Mucosa of descending colon (tissue), 3 donors: ENCODE results near the gene PHOX2A. TPM values are rescaled to one million over a fixed set of nuclear protein-coding genes. Genes with fewer than 3 reads are reported as not detected.

Source experiments
- ATAC-seq: fragments of 200-7000 bp; cut with Tn5 transposase; one replicate; pipeline ENCODE4 v1.9.1; 2020; ENCODE audit warnings: mild to moderate bottlenecking, moderate library complexity
- DNase-seq, 3 donors: peaks; one replicate each; pipeline ENCODE4 v3.0.0-alpha.2; 2020
- H3K36me3 ChIP-seq: fragments of 200-600 bp; one replicate; pipeline ENCODE4 v1.8.0; 2021; ENCODE audit warnings: low read depth, mild to moderate bottlenecking
- H3K4me1 ChIP-seq: fragments of 200-600 bp; one replicate; pipeline ENCODE4 v1.8.0; 2021; ENCODE audit warnings: low read depth, mild to moderate bottlenecking
- H3K4me3 ChIP-seq: fragments of 200-600 bp; one replicate; pipeline ENCODE4 v1.8.0; 2021; ENCODE audit warnings: mild to moderate bottlenecking
- H3K9me3 ChIP-seq: fragments of 200-600 bp; one replicate; pipeline ENCODE4 v1.8.0; 2021; ENCODE audit warnings: mild to moderate bottlenecking
- intact Hi-C, 2 donors: fragments of 100-400 bp; cut with DNase I in 1 of 2; cut with micrococcal nuclease in 1 of 2; formaldehyde crosslinking; loops; one replicate each; pipeline versions ENCODE4 v1.11.0 to v1.11.1; 2022; cut with DNase I, micrococcal nuclease
- total RNA-seq, 3 donors: library from RNA; stranded (reverse); fragmentation: NEBNext Ultra II Directional in 2 of 3; extraction: Animal tissue kit (Norgen Biotek cat#: 25700) in 2 of 3; gene quantifications; one replicate each; pipeline versions ENCODE4 v1.2.1 to v1.2.4, GENCODE V29; 2021 to 2023
- TF ChIP-seq, protein P1 (sequence below): fragments of 200-600 bp; IDR thresholded peaks from one replicate; pipeline ENCODE4 v1.8.0; 2022; ENCODE audit warnings: antibody characterized with exemption, mild to moderate bottlenecking
- donor health status: DM: no; HTN: no; CAD: no; lungs with moderate emphysema.
- donor health status: DM: no; HTN: no; CAD: no.
- donor health status: DM: no; HTN: yes; CAD: no.

PHOX2A gene
- total RNA-seq, 3 donors from 2014 or later, result 0.55 to 2.6 (median 0.60) TPM

DNA sequence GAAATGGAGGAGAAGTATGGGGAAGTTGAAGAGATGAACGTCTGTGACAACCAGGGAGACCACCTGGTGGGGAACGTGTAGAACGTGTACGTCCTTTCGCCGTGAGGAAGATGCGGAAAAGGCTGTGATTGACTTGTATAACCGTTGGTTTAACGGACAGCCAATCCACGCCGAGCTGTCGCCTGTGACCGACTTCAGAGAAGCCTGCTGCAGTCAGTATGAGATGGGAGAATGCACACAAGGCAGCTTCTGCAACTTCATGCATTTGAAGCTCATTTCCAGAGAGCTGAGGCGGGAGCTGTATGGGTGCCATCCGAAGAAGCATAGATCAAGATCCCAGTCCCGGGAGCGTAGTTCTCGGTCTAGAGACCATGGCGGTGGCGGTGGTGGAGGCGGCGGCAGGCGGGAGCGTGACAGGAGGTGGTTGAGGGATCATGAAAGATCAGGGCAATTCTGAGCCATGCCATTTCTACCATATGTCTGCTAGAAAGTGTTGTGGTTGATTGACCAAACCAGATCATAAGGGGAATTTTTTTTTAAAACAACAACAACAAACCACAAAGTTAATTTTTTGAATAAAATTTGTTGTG, 36.8 kb upstream of the PHOX2A start:
- Histone ChIP-seq H3K4me1 (no peaks in the 10 kb centered on the region), H3K36me3 (no peaks in the 10 kb centered on the region), H3K9me3 (no peaks in the 10 kb centered on the region), H3K4me3 (no peak overlapping the region)
- DNase-seq, result no peak
- ATAC-seq, result no peak
- TF ChIP-seq, protein P1, sequence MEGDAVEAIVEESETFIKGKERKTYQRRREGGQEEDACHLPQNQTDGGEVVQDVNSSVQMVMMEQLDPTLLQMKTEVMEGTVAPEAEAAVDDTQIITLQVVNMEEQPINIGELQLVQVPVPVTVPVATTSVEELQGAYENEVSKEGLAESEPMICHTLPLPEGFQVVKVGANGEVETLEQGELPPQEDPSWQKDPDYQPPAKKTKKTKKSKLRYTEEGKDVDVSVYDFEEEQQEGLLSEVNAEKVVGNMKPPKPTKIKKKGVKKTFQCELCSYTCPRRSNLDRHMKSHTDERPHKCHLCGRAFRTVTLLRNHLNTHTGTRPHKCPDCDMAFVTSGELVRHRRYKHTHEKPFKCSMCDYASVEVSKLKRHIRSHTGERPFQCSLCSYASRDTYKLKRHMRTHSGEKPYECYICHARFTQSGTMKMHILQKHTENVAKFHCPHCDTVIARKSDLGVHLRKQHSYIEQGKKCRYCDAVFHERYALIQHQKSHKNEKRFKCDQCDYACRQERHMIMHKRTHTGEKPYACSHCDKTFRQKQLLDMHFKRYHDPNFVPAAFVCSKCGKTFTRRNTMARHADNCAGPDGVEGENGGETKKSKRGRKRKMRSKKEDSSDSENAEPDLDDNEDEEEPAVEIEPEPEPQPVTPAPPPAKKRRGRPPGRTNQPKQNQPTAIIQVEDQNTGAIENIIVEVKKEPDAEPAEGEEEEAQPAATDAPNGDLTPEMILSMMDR, result no peak
- intact Hi-C loops, result no loop called here

DNA sequence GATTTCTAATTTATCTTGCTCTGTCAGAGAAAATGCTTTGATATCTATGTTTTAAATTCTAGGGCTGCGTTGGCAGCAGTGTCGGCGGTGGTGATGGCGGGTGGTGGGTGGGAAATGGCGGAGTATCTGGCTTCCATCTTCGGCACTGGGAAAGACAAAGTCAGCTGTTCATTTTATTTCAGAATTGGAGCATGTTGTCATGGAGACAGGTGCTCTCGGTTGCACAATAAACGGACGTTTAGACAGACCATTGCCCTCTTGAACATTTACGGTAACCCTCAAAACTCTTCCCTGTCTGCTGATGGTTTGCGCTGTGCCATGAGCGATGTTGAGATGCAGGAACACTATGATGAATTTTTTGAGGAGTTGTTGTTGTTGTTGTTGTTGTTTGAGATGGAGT, 36.1 kb upstream of the PHOX2A start:
- DNase-seq (no peak), ATAC-seq (no peak)
- Histone ChIP-seq H3K36me3 (no peaks in the 10 kb centered on the region), H3K9me3 (no peaks in the 10 kb centered on the region), H3K4me1 (no peaks in the 10 kb centered on the region), H3K4me3 (no peak overlapping the region)
- TF ChIP-seq, protein P1, result no peak
- intact Hi-C loops, result no loop called here

DNA sequence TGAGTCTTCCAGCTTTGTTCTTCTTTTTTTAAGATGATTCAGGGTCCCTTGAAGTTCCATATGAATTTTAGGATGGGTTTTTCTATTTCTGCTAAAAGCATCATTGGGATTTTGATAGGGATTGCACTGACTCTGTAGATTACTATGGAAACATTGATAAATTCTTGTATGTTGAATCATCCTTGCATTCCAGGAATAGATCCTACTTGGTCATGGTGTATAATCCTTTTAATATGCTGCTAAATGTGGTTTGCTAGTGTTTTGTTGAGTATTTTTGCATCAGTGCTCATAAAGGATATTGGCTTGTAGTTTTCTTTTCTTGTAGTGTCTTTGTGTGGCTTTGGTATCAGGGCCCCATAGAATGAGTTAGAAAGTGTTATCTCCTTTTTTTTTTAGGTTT, 34.9 kb upstream of the PHOX2A start:
- no peak for DNase-seq
- Histone ChIP-seq H3K9me3 (no peaks in the 10 kb centered on the region), H3K4me1 (no peaks in the 10 kb centered on the region), H3K36me3 (no peaks in the 10 kb centered on the region), H3K4me3 (no peak overlapping the region)
- no peak for ATAC-seq
- TF ChIP-seq, protein P1, result no peak
- intact Hi-C loops, result no loop called here

DNA sequence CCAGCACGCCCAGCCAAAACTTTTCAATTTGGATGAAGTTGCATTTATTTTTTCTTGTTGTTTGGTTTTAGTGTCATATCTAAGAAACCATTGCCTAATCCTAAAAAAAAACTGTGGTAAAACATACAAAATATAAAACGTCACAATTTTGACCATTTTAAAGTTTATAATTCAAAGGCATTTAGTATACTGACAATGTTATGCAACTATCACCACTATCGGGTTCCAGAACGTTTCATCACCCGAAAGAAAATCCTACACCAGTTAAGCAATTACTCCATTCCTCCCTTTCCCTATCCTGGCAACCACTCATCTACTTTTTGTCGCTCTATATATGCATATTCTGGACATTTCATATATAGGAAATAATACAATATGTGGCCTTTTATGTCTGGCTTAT, 30.5 kb upstream of the PHOX2A start:
- H3K9me3 ChIP-seq, result no peaks in the 10 kb centered on the region
- ATAC-seq (no peak), DNase-seq (no peak)
- no peaks in the 10 kb centered on the region for H3K4me1 ChIP-seq
- intact Hi-C loops, result no loop called here
- H3K36me3 ChIP-seq, result no peaks in the 10 kb centered on the region
- TF ChIP-seq, protein P1, result no peak
- H3K4me3 ChIP-seq, result no peak overlapping the region

DNA sequence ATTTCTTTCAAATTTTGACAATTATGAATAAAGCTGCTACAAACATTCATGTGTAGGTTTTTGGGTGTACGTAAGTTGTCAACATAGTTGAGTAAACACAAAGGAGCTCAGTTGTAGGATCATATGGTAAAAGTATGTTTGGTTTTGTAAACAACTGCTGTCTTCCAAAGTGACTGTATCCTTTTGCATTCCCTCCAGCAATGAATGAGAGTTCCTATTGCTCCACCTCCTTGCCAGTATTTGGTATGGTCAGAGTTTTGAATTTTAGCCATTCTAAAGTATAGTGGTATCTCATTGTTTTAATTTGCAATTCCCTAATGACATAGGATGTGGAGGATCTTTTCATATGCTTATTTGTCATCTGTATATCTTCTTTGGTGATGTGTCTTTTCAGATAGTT, 28.0 kb upstream of the PHOX2A start:
- intact Hi-C loops, result no loop called here
- Histone ChIP-seq H3K4me3 (no peak overlapping the region), H3K4me1 (no peaks in the 10 kb centered on the region), H3K36me3 (no peaks in the 10 kb centered on the region), H3K9me3 (no peaks in the 10 kb centered on the region)
- DNase-seq, result no peak
- no peak for ATAC-seq
- TF ChIP-seq, protein P1, result no peak
